Suppressor macrophage treated with lipopolysaccharide for 1 hour (primary cell): ENCODE data around the gene USP34.

Experiments used
- DNase-seq, 3 donors: peaks; one replicate each; pipeline ENCODE4 v3.0.0-alpha.2; 2020 to 2022

USP34 gene

DNA sequence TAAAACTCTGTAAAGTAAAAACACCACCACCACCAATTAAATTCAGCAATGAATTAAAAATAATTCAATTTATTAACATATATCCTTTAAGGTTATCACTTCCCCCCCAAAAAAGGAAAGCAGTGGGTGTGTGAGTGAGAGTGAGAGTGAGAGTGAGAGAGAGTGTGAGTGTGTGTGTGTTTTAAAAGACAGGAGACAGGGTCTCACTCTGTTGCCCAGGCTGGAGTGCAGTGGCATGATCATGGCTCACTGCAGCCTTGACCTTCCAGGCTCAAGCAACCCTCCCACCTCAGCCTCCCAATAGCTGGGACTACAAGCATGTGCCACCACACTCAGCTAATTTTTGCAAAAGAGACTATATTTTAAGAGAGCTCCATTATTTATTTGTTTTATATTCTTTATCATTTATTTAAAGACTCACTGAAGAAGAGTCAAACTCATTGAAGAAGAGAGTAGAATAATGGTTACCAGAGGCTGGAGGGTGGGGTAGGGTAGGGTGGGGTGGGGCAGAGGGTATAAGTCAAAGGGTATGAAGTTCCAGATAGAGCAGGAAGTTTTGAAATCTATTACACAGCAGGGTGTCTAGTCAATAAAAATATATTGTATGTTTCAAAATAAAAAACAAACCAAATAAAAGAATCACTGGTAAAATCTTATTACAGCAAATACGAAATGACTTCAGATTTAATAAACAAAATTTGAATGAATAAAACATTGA, 187.3 kb downstream of the USP34 start:
- DNase-seq: no peak

DNA sequence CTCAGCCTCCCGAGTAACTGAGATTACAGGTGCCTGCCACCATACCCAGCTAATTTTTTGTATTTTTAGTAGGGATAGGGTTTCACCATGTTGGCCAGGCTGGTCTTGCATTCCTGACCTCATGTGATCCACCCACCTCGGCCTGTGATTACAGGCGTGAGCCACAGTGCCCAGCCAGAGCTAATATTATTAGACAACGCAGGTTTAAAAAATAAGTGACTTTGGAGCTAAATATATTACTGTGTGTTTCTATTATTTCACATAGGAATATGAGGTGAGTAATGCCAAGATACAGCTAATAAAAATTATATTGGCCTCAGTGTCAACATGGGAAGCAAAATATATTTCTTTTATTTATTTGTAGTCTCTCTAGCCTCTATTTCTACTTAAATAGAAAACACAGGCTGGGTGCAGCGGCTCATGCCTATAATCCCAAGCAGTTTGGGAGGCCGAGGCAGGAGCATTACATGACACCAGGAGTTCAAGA, 188.7 kb downstream of the USP34 start:
- DNase-seq: no peak

DNA sequence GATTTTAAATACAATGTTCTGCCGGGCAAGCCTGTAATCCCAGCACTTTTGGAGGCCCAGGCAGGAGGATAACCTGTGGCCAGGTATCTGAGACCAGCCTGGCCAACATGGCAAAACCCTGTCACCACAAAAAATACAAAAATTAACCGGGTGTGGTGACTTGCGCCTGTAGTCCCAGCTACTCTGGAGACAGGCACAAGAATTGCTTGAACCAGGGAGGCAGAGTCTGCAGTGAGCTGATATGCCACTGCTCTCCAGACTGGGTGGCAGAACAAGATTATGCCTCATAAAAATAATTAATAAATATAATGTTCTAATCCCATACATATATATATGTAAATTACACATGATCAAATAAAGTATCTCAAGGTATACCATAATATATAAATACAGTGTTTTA, 189.6 kb downstream of the USP34 start:
- no peak for DNase-seq

DNA sequence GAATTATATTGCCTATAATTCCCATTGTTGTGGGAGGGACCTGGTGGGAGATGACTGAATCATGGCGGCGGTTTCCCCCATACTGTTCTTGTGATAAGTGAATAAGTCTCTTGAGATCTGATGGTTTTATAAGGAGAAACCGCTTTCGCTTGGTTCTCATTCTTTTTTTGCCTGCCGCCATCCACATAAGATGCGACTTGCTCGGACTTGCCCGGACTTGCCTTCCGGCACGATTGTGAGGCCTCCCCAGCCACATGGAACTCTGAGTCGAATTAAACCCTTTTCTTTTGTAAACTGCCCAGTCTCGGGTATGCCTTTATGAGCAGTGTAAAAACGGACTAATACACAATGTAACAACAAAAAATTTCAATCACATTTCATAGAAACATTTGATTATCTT, 193.1 kb downstream of the USP34 start:
- no peak for DNase-seq

DNA sequence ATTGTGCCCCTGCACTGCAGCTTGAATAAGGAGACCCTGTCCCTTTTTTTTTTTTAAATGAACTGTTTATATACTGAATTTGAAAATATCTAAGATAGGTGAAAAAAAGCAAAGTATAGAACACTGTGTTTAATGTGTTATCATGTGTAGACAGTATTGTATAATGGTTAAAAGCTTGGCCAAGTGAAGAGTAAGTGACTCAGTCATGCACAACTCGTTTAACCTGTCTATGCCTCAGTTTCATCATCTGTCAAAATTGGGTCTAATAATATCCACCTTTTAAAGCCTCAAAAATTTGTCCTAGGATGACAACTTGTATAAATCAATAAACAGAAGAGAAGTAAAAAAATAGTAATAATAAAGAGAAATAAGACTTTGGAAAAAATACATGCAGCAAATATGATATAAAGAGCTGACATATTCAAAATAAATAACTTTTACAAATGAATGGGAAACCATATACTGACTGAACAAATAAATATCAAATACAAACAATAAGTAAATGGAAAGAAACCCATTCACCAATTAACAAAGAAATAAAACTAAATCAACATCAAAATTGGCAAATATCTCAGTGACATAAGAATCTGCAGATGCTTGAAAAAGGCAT, 195.2 kb downstream of the USP34 start:
- DNase-seq: no peak

DNA sequence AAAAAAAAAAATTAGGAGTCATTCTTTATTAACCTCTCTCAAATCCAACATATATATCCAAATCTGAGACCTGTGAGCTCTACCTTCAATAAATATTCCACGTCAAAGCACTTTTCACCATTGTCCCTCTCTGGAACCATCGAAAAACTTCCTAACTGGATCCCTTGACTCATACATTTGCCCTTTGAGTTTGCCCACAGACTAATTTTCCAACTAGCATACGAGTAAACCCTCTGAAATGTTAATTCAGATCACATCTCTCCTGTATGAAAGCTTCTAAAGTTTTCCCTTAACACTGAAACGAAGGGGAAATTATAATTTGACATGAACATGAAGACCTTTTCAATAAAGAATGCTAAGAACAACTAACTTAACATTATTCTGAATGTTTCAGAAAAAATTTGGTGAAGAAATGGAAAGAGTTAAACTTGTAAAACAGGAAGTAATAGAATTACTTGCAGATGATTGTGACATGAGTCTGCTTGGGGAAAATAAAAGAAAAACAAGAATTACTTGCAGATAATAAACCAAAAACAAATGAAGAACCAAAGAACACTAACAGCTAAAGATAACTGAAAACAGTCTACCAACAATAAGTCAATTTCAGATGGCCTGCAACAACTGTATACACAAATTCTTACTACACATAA, 198.3 kb downstream of the USP34 start:
- peak in 1 of 3 donors; percentile 6 for DNase-seq

DNA sequence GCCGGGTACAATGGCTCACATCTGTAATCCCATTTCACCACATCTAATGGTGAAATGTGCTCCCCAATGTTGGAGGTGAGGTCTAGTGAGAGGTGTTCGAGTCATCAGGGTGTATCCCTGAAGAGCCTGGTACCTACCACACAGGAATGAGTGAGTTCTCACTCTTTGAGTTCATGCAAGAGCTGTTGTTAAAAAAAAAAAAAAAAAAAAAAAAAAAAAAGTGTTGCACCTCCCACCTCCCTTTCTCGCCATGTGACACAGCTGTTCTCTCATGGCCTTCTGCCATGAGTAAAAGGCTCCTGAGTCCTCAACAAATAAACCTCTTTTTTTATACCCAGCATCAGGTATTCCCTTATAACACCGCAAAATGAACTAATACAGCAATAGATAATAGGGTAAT, 202.6 kb downstream of the USP34 start:
- DNase-seq: no peak

DNA sequence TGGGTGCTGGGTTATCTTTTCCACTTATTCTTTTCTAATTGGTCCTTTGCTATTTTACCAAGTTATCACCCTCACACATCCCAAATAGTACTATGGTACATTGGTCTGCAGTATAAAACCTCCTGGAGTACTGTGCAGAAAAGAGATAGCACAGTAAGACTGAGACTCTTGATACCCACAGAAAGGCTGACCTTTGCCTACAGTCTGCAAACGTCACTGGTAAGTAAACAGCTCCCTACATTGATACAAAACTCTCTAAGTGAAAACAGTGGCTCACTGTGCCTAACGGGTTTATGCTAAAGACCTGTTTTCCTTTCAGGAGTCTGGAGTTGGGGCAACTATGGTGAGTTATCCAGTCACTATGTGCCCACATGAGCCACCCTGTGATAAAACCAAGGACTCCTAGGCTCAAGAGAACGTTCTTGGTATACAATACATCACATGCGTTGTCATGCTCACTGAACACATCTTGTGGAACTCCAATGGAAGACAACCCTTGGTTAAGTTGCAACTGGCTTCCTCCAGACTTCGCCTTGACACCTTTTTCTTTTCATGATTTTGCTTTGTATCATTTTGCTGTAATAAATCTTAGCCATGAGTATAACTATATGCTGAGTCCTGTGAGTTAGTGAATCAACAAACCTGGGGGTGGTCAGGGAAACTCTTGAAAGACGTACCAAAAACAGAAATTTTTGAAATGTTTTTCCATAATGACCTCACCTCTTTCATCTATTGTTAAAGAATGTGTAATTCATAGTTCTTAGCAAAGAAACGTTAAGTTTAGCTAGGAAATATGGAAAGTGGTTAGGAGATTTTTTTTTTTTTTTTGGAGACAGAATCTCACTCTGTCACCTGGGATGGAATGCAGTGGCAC, 204.0 kb downstream of the USP34 start:
- DNase-seq: no peak

DNA sequence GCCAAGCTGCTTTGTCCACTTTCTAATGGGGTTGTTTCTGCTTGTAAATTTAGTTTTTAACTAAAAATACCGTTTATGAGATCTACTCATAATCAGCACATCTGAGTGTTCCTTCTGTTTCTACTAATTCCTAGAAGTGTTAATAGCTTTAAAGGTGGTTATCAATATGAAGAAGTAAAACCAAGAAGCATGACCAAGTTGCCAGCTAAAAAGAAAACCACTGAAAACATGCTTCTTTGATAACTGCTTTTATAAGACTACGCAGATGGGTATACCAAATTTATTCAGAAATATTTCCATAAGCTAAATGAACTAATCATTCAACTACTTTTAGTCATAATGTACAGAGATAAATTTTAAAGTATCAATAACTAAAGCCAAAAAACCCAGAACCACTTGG, 207.1 kb downstream of the USP34 start:
- no peak for DNase-seq

DNA sequence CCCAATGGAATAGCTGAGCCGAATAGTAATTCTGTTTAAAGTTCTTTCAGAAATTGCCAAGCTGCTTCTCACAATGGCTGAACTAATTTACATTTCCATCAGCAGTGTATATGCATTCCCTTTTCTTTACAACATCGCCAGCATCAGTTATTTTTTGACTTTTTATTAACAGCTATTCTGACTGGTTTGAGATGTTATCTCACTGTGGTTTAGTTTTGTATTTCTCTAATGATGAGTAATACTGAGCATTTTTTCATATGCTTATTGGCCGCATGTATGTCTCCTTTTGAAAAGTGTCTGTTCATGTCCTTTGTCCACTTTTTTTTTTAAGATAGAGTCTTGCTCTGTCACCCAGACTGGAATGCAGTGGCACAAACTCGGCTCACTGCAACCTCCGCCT, 208.2 kb downstream of the USP34 start:
- no peak for DNase-seq

DNA sequence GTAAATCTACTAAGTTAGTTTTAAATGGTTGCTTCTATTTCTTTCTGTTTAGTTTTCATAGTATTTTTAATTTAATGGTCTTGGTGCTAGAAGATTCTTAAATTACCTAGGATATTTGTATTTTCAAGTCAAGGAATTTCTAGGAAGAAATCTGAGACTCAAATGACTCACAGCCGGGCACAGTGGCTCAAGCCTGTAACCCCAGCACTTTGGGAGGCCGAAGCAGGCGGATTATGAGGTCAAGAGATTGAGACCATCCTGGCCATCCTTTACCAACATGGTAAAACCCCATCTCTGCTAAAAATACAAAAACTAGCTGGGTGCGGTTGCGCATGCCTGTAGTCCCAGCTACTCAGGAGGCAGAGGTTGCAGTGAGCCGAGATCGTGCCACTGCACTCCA, 213.4 kb downstream of the USP34 start:
- DNase-seq: no peak

DNA sequence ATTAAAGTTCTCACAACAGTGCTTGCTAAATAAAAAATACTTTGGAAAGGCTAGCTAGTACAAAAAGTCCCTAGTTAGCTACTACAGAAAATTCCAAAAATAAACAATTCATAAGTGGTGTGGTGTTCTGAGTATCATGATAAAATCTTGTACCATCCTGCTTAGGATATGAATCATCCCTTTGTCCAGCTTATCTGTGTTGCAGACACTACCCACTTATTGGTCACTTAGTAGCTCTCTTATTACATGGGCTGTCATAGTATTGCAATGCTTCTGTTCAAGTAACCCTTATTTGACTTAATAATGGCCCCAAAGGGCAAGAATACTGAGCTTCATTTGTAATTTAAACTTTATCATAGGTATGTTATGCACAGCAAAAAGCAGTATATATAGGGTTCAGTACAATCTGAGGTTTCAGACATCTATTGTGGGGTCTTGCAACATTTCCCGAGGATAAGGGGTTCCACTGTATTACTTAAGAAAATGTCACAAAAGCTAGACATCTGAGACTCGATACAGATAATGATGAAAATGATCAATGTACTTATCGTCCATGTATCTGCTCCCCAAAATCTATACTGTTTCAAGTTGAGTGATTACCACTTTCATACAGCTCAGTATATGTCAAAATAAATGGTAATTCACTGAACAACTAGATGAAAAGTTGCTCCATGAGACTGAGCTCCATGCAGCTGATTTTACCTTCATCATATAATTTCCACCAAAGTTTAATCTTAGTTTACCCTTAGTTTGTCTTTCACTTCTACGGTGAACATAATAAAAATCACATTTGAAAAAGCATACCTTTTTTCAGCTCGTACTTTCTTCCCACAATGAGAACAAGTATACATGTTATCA, 215.1 kb downstream of the USP34 start:
- peak in 1 of 3 donors; percentile 4 for DNase-seq

DNA sequence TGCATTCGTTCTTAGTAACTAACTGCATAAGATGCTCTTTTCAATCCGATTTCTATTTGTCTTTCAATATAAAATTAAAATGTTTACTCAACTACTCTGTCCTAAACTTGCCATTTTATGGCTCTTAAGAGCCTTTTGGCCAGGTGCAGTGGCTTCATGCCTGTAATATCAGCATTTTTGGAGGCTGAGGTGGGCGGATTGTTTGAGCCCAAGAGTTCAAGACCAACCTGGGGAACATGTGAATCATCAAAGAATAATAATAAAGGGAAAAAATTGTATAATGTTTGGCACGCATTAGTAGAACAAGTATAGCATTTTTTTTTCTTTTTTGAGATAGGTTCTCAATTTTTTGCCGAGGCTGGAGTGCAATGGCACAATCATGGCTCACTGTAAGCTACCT, 216.4 kb downstream of the USP34 start:
- no peak for DNase-seq

DNA sequence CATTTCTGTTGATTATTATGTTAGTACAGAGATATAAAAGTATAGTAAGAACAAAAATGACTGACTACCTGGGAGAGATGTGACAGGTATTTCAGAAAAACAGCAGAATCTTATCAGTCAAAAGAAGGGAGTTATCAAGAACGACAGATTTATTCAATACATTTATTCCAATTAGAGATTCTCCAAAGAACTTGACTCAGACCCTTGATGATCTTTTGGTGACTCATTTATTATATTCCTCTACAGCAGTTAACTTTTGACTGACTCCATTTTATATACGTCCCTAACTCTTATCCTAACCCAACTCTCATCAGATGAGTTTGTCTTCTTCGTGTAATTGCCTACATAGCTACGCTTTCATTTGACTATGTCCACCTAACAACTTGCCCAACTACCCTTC, 217.8 kb downstream of the USP34 start:
- peak in 1 of 3 donors; percentile 9 for DNase-seq

DNA sequence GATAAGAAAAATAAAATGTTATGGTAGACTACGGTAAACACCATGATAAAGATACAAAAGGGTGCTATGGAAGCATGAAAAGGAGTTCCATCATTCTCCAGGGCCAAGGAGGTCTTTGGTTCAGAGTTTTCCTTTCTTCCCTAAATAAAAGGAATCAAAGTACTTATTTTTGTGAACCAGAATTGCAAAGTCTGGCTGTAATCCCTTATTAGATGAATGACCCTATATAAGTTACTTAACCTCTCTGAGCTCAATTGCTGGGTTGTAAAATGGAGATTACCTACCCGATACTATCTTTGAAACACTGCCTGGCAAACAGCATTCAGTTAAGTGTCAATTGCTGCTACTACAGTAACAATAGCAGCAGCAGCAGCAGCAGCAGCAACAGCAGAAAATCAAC, 218.9 kb downstream of the USP34 start:
- no peak for DNase-seq

DNA sequence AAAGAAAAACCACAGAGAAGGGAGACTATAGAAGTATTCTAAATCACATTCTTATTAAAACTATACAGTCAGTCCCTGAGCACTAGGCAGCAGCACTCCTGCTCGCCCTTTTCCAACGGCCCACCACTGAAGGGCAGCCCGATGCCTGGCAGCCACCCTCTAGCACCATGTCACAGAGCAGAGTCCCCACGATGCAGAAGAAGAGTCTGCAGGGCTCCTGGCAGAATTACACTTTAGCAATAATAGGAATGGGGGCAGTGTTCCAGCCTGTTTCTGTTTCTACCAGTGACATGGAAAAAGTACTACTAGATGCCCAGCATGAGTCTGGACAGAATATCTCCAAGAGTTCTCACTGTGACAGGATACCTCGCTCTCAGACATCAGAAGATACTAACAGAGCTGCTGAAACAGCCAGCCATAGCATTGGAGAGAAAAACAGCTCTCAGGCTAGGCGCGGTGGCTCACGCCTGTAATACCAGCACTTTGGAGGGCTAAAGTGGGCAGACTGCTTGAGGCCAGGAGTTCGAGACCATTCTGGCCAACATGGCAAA, 221.3 kb downstream of the USP34 start:
- DNase-seq: no peak

DNA sequence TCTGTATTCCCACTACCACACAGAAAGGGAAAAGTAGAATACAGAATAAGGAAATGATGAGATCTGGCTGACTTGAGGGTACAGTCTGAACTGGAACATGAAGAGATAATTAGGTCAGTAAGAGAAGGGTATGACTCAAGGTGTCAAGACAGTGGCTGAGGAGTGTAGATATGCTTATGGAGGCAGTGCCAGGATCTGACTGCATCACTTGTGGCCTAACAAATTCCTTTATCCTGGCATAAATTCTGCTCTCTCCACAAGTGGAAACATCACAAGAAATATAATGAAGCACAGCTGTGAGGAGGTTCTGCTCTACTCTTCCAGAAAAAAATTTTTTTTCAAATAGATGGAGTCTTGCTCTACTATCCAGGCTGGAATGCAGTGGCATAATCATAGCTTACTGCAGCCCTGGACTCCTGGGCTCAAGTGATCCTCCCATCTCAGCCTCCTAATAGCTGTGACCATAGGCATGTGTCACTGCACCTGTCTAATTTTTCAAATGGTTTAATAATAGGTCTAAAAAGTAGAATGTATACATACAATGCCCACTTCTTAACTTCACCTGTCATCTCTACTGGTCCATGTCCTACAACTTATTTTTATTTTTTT, 223.6 kb downstream of the USP34 start:
- no peak for DNase-seq

DNA sequence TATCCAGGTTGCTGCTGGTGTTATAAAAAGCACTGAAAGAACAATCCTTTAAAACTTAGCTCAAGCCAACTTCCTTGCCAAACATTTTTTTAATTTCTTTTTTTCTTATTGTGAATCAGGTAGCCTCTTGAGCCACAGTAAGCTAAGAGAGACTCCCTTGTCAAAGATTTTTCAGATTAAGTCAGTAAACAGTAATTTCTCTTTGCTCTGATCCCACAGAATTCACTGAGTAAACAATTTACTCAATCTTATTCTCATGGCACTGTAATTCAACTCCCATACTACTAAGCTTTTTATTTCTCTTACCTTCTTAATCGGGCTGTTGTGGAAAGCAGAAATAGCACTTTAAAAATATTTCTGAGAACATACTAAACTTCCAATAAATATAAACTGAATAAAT, 226.2 kb downstream of the USP34 start:
- DNase-seq: no peak

DNA sequence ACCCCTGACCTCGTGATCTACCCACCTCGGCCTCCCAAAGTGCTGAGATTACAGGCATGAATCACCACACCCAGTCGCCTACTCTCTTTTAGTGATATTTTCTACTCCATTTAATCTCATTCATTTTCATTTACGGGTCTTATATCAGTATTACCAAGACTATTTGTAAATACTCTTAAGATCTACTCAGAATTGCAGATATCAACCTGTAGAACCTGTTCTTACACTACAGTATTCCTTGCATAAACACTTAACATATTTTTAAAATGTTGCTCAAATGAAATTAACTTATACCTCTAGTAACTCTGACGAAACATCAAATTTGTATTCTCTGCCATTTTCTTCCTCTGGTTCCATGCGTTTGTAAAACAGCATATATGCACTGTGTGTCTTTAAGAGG, 229.6 kb downstream of the USP34 start:
- no peak for DNase-seq

DNA sequence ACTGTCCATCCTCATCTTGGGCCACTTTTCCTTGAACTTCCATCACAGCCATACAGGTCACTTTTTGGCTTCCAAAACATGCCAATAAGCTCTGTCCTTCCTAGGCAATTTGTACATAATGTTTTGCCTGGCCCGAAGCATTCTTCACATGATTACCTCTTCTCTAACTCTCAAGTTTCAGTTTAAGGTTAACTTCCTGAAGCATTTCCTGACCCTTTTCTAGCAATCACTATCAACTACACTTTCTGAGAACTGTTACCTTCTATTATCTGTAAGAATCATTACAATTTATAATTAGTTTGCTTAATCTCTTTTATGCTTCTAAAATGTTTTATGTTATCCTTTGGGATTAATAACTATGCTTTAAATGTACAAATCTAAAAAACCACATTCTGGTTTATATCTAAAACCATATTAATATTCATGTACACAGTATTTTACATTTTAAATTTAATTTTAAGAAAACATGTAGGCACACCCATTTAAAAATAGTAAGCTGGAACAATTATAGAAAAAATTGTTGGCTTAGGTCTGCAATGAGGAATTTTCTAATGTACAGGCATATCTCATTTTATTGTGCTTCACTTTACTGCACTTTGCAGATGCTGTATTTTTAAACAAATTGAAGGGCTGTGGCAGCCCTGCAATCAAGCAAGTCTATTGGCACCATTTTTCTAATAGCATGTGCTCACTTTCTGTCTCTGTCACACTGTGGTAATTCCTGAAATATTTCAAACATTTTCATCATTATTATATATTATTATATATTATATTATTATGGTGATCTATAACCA, 232.5 kb downstream of the USP34 start:
- DNase-seq: no peak

DNA sequence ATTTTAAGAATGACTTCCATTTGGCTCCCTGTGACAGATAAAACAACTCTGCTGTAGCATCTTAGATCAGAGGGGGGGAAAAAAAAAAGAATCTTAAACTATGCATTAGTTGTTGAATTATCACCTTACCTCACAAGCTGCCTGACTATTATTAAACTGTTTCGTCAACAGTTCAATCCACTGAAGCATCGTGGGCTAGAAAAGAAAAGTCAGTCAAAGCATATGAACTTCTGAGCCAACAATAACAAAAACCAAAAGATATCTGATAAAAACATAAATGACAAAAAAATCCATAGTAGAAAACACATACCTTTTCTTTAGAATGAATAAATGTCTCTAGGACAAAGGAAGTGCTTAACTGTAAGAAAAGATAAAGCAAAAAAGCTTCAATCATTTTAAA, 235.2 kb downstream of the USP34 start:
- DNase-seq: no peak
